Measurements from ENCODE around the gene GRHL3. TPM values are rescaled to one million over a fixed set of nuclear protein-coding genes. Genes with fewer than 3 reads are reported as not detected.

Gene GRHL3
- total RNA-seq, 1 experiment from 2014 or later = not detected

DNA sequence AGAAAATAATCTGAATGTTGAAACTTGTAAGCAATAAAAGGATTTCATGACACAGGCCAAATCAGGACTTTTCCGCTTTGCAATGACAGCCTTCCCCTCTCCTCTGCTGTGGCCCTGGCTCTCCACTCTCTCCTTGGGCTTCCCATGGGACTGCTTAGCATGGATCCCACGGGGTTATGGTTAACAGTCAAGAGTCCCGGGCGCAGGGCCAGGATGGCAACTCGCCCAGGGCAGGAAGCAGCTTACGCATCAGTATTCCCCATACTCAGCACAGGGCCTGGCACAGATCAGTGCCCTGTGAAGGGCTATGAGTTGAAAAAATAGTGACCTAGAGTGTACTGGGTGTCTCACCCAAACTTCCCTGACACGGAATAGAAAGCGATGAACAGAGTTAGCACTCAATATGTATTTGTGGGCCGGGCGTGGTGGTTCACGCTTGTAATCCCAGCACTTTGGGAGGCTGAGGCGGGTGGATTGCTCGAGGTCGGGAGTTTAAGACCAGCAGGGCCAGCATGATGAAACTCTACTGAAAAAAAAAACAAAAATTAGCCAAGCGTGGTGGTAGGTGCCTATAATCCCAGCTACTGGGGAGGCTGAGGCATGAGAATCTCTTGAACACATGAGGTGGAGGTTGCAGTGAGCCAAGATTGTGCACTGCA, 29.1 kb upstream of the GRHL3 start:
- DNase-seq (ENCODE audit: low read depth, low spot score) = peak; percentile 95

DNA sequence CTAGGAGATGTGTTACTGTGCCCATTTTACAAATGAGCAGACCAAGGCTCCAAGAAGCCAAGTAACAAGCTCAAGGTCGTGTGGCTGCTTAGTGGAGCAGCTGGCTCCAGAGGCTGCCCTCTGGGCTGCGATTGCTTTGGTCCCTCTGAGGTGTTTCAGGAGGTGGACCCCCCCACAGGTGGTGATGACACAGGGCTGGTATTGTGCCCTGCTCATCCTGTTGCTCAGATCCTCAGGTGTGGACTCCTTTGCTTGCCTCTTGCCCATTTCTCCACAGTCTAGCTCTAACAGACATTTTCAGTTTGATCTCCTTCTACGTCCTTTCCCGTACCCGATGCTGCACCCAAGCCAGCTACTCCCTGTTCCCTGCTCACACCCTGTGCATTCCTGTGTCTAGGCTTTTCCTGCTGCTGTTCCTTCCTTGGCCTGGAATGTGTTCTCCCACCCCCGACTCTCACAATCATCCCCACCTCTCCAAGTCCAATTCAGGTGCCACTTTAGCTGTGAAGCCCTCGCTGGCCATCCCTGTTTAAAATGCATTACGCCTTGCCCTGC, 28.1 kb upstream of the GRHL3 start:
- no peak for DNase-seq (ENCODE audit: low read depth, low spot score)
- in situ Hi-C loops (cut with HindIII; ENCODE audit: low pct_unique_long_range_greater_than_20kb, low sequenced_read_pairs) = no loop called here

More for the DNA sequence above, 29.1 kb upstream of the GRHL3 start:
- in situ Hi-C loops (cut with HindIII; ENCODE audit: low pct_unique_long_range_greater_than_20kb, low sequenced_read_pairs) = no loop called here

DNA sequence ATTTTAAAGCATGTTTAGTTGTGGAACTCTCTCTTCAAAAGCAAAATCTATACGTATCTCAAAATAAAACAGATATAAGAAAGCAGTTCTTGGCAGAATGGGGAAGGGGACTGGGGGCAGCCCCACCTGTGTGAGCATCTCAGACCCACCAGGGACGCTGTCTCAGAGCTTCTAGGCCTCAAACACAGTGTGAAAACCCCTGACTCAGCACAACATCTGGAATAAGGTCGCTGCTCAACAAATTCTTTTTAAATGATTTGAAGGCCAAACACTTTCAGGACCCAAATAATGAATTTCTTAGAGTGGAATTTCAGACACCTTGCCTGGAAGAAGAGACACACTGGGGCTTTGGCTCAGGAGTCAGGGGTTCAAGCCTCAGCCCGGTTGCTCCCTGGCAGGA, 27.1 kb upstream of the GRHL3 start:
- no peak for DNase-seq (ENCODE audit: low read depth, low spot score)
- in situ Hi-C loops (cut with HindIII; ENCODE audit: low pct_unique_long_range_greater_than_20kb, low sequenced_read_pairs) = no loop called here

DNA sequence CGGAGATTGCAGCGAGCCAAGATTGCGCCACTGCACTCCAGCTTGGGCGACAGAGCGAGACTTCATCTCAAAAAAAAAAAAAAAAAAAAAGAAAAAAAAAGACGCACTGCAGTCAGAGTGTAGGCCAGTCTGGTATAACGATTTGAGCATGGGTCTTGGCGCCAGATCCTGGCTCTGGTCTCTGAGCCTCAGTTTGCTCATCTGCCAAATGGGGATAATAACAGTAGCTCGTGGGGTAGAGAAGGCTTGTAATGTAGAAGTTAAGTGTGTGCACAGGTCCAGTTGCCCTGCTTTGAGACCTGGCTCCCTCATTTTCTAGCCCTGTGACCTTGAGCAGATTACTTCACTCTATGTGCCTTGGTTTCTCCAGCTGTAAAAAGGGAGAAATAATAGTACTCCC, 26.3 kb upstream of the GRHL3 start:
- in situ Hi-C loops (cut with HindIII; ENCODE audit: low pct_unique_long_range_greater_than_20kb, low sequenced_read_pairs) = no loop called here
- no peak for DNase-seq (ENCODE audit: low read depth, low spot score)

DNA sequence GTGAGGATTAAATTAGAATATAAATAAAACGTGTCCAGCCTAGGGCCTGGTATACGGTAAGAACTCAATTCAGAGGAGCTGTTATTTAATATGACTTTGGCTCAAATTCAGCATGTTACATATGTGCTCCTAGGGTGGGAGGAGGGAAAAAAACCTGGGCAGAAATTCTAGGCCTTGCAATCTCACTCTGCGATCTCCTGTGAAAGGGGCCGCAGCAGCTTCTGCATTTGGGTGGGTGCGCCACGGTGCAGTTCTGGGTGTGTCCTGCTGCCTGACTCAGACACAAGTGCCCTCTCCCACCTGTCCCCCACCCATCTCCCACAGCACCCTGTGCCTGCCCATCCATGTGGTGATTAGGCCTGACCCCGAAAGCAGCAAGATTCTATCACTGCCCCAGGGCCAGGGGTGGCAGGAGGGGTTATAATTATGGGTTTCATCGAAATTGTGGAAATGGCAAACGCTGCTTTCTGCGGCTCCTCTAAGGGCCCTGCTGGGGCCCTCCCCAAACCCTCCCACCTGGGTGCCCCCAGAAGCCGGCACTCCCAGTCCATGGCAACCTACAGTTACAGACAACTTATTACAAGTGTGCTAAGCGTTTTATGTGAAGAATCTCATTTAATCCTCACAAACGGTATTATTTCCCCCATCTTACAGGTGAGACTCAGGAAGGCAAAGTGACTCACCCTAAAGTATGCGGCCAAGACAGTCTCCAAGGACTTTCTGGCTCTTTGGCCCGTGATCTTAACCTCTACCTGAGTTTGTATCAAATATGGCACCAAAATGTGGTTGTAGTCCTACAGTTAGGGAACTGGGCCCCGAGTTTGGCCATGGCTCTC, 25.5 kb upstream of the GRHL3 start:
- DNase-seq (ENCODE audit: low read depth, low spot score) = no peak
- in situ Hi-C loops (cut with HindIII; ENCODE audit: low pct_unique_long_range_greater_than_20kb, low sequenced_read_pairs) = no loop called here

DNA sequence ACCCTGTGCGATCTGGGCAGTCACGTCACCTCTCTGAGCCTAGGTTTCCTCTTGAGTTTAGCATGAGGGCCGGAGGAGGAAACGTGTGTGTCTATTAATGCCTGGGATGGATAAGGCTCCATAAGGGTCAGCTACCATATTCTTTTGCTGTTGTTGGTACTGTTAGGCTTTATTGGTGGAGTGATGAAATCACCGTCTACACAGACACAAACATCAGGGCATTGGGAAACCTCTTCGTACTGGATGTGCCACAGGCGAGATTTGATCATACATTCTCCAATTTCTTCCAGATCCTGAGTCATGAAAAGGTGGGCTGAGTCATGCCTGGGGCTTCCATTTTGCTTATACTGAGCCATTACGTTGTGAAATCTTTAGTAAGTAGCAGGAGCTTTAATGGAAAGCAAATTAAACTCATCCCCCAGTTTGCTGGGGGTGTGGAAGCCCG, 24.9 kb upstream of the GRHL3 start:
- in situ Hi-C loops (cut with HindIII; ENCODE audit: low pct_unique_long_range_greater_than_20kb, low sequenced_read_pairs) = no loop called here
- DNase-seq (ENCODE audit: low read depth, low spot score) = no peak

DNA sequence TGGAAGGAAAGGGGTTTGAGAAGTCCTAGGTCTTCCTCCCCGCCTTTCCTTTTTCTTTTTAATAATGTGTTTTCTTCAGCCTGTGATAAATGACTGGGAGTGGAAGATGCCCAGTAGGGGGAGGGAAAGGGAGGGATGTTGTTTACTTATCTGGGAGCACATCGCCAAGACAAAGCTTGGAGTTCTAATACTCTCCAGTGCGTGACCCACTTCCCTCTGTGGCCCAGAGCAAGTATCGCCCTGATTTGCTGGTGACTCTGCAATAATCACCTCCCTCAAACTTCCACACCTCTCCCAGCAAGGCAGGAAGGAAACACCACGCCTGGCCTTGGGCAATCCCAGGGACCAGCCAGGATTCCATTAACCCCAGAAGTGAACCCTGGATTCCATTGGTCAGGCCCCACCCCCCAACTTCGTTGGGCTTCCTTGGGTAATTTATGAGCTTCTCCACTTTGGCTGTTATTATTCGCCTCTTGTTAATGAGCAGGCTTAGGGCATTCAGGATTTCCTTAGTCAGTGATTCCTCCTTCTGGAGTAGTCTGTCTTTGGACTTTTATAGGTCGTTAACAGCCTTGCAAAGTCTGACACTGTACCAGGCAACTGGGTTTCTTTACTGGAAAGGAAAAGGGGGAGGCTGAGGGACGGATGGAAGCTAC, 24.3 kb upstream of the GRHL3 start:
- in situ Hi-C loops (cut with HindIII; ENCODE audit: low pct_unique_long_range_greater_than_20kb, low sequenced_read_pairs) = no loop called here
- no peak for DNase-seq (ENCODE audit: low read depth, low spot score)

DNA sequence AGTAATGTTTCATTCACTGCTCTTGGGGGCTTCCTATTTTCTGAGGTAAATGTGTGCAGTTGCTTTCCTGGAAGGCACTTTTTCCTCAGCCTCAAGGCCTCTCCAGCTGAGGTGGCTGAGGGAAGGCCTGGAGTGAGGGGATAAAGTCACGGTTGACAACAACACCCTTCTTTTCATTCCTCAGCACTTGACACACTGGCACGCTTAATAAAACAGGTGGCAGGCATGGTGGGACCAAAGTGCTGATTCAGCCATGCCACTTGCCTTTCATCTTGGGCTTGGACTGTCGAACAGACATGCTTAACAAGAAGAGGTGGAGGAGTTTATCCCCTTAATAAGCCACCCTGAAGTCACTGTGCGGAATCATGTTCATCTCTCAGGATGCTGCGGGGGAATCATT, 23.6 kb upstream of the GRHL3 start:
- in situ Hi-C loops (cut with HindIII; ENCODE audit: low pct_unique_long_range_greater_than_20kb, low sequenced_read_pairs) = no loop called here
- DNase-seq (ENCODE audit: low read depth, low spot score) = no peak

DNA sequence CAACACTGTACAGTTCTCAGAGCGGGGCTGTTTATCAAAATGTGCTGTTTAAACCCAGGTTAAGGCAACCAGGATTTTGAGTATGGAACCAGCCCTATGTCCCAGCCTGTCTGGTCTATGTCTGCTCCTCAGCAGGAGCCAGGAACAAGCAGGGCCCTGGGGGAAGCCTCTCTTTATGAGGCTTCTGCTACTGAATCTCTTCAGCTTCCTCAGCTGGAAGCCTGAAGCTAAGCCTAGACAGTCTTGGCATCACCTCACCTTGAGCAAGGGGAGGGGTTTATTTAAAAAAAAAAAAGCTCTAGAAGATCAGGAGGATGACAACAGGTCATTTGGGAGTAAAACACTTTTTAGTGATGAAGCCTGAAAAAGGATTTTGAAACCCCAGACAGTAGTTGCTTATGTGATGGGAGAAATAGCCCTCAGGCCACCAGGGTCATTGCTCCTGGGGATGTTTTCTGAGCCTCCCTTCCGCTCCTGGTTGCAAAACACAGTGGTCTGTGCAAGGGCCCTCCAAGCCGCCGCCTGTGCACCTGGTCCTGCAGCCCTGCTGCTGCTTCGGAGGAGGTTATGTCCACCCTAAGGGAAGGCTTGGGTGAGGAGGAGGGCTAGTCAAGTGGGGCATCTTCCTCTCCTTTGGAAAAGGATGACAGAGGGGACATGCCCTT, 21.8 kb upstream of the GRHL3 start:
- in situ Hi-C loops (cut with HindIII; ENCODE audit: low pct_unique_long_range_greater_than_20kb, low sequenced_read_pairs) = no loop called here

DNA sequence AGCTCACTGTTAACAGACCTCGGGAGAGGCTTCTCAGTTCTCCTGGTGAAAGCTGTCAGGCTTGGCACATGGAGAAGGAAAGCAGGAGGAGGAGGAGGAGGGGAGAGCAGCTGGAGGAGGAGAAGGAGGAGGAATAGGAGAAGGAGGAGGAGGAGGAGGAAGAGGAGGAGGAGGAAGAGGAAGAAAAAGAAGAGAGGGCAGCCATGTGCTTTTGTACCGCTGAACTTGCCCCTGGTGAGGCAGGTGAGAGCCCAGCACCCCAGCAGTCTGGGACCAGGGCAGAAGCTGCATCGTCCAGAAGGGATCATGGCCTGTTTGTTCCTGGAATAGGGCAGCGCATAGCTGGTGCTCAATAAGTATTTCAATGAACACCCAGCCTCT, 21.3 kb upstream of the GRHL3 start:
- no peak for DNase-seq (ENCODE audit: low read depth, low spot score)
- in situ Hi-C loops (cut with HindIII; ENCODE audit: low pct_unique_long_range_greater_than_20kb, low sequenced_read_pairs) = no loop called here

More for the DNA sequence above, 21.8 kb upstream of the GRHL3 start:
- no peak for DNase-seq (ENCODE audit: low read depth, low spot score)

DNA sequence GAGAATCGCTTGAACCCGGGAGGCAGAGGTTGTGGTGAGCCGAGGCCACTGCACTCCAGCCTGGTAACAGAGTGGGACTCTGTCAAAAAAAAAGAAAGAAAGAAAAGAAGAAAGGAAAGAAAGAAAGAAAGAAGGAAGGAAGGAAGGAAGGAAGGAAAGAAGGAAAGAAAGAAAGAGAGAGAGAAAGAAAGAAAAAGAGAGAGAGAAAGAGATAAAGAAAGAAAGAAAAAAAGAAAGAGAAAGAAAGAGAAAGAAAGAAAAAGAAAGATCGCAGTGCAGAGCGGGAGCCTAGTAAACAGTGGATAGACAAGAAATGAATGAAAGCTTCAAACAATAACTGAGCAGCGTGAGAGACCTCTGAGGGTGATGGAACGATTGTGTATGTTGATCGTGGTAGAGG, 20.6 kb upstream of the GRHL3 start:
- DNase-seq (ENCODE audit: low read depth, low spot score) = no peak
- in situ Hi-C loops (cut with HindIII; ENCODE audit: low pct_unique_long_range_greater_than_20kb, low sequenced_read_pairs) = no loop called here

DNA sequence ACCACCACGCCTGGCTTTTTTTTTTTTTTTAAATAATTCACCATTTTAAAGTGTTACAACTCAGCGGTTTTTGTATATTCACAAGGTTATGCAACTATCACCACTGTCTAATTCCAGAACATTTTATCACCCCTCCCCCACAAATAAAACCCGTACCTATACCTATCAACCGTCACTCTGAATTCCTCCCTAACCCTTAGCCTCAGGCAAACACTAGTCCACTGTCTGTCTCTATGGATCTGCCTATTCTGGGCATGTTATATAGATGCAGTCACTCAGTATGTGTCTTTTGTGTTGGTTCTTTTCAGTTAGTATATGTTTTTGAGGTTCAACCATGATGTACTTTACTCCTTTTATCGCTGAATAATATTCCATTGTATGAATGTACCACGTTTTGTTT, 19.3 kb upstream of the GRHL3 start:
- DNase-seq (ENCODE audit: low read depth, low spot score) = peak; percentile 59

DNA sequence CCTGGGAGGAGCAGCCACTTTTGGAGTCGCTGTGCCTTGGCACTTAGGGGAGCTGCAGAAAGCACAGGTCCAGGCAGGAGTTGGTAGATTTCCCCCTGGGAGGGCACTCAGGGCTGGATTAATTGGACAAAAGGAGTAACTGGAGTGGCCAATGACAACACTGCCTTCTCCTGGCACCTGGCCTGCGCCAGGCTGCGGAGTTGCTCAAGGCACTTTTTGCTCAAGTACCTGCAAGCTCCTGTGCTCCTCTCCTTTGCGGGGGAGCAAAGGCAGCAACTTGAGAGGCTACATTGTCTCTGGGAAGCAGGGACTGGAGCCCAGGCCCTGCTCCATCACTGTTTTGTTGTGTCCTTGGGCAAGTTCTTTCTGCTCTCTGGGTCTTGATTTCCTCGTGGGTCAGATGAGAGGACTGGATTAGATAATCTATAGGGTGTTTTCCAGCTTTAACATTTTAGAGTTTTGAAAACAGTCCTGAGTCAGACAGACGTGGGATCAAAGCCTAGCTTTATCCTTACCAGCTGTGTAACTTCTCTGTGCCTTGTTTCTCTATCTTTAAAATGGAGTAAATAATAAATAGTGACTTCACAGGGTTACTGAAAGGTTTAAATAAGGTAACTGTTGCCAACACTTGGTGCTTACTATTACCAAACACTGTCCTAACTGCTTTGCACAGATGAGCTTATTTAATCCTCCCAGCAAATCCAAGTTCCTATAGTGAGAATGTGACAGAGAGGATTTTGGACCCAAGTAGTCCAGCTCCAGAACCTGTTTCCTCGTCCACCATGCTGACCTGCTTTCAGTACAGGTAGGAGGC, 18.0 kb upstream of the GRHL3 start:
- in situ Hi-C loops (cut with HindIII; ENCODE audit: low pct_unique_long_range_greater_than_20kb, low sequenced_read_pairs) = no loop called here
- DNase-seq (ENCODE audit: low read depth, low spot score) = no peak

More for the DNA sequence above, 19.3 kb upstream of the GRHL3 start:
- in situ Hi-C loops (cut with HindIII; ENCODE audit: low pct_unique_long_range_greater_than_20kb, low sequenced_read_pairs) = no loop called here

DNA sequence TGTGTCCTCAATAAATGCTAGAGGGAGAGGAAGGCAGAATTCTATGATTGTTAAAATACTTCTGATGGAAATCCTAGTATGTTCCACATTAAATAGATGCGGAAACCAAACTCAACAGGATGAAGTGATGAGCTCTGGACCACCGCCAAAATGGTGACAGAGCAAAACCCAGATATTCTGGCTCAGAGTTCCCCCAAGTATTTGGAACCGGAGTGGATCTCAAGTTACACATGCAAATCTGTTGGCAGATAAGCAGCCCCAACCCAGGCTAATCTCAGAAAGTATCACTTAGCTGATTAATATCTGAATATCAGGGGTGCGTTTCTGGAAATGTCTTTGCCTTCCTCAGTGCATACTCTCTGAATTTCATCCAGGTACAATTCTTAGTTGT, 17.4 kb upstream of the GRHL3 start:
- in situ Hi-C loops (cut with HindIII; ENCODE audit: low pct_unique_long_range_greater_than_20kb, low sequenced_read_pairs) = no loop called here

DNA sequence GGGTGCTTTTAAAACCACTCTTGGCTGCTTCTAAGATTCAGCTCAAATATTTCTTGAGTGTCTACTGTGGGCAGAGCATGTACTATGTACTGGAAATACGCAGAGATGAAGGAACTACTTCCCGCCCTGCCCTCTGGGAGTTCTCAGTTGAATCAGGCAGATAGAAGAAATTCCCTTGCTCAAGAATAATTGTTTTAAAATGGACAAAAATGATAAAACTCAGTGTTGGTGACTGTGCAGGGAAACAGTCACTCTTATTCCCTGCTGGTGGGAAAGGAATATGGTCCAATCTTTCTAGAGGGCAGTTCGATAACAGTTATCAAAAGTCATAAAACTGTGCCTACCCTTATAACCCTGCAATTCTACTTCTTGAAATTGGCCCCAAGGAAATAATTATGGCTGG, 16.9 kb upstream of the GRHL3 start:
- DNase-seq (ENCODE audit: low read depth, low spot score) = no peak
- in situ Hi-C loops (cut with HindIII; ENCODE audit: low pct_unique_long_range_greater_than_20kb, low sequenced_read_pairs) = no loop called here

More for the DNA sequence above, 17.4 kb upstream of the GRHL3 start:
- DNase-seq (ENCODE audit: low read depth, low spot score) = no peak

DNA sequence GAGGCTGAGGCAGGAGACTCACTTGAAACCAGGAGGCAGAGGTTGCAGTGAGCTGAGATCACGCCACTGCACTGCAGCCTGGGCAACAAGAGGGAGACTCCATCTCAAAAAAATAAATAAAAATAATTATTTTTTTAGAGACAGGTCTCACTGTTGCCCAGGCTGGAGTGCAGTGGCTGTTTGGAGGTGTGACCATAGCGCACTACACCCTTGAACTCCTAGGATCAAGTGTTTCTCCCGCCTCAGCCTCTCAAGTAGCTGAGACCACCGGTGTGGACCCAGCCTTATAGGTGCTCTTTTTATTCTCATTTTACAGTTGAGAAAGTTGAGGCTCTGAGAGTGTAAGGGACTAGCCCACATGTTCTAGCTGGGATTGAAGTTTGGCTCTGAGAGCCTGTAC, 15.6 kb upstream of the GRHL3 start:
- in situ Hi-C loops (cut with HindIII; ENCODE audit: low pct_unique_long_range_greater_than_20kb, low sequenced_read_pairs) = no loop called here

DNA sequence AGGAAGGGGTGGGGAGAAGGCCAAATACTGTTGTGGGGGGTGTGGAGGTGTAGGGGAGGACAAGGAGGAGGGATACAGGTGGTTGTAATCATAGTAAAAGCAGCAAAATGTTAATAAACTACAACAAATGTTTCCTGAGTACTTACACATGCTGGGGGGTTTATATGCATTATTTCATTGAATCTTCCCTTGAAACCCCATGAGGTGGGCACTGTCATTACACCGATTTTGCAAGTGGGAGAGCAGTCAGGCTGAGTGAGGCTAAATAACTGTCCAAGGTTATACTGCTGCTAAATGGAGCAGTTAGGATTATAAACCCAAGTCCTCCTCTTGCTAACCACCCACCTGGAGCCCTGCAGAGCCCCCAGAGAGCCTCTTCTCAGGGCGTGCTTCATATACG, 14.4 kb upstream of the GRHL3 start:
- DNase-seq (ENCODE audit: low read depth, low spot score) = no peak
- in situ Hi-C loops (cut with HindIII; ENCODE audit: low pct_unique_long_range_greater_than_20kb, low sequenced_read_pairs) = no loop called here

More for the DNA sequence above, 15.6 kb upstream of the GRHL3 start:
- DNase-seq (ENCODE audit: low read depth, low spot score) = no peak
